ENCODE data around the gene MRPS18C. TPM values are rescaled to one million over a fixed set of nuclear protein-coding genes. Genes with fewer than 3 reads are reported as not detected.
"Not testable (repeated sequence)": the region's sequence is repeated elsewhere in the genome, so short reads cannot be mapped to it uniquely, and the experiment has no call there.

Gene MRPS18C
- total and polyA plus RNA-seq, 9 of the 15 experiments (the other 6 are each of a cell fraction or from before 2014, with no cell fraction given), result 54.3 to 390 (median 138) TPM

DNA sequence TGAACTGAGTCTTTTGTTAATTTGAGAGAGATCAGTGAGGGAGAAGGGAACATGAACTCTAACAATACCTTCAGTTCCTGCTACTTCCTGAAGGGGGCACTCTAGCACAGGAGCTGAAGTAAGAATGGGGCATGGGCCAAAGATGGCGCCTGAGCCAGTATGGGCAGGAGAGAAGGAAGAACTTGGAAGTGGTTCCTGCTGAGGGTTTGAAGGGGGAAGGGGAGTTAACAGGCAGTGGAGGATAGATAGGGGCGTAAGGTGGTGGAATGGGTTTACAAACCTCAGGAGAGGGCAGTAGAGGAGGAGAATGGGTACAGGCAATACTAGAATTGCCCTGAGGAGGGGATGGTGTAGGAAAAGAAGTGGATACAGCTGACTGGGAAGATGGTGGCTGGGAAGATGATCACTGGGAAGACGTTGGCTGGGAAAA, 53.3 kb downstream of the MRPS18C start (continued):
- TF ChIP-seq, protein P1, sequence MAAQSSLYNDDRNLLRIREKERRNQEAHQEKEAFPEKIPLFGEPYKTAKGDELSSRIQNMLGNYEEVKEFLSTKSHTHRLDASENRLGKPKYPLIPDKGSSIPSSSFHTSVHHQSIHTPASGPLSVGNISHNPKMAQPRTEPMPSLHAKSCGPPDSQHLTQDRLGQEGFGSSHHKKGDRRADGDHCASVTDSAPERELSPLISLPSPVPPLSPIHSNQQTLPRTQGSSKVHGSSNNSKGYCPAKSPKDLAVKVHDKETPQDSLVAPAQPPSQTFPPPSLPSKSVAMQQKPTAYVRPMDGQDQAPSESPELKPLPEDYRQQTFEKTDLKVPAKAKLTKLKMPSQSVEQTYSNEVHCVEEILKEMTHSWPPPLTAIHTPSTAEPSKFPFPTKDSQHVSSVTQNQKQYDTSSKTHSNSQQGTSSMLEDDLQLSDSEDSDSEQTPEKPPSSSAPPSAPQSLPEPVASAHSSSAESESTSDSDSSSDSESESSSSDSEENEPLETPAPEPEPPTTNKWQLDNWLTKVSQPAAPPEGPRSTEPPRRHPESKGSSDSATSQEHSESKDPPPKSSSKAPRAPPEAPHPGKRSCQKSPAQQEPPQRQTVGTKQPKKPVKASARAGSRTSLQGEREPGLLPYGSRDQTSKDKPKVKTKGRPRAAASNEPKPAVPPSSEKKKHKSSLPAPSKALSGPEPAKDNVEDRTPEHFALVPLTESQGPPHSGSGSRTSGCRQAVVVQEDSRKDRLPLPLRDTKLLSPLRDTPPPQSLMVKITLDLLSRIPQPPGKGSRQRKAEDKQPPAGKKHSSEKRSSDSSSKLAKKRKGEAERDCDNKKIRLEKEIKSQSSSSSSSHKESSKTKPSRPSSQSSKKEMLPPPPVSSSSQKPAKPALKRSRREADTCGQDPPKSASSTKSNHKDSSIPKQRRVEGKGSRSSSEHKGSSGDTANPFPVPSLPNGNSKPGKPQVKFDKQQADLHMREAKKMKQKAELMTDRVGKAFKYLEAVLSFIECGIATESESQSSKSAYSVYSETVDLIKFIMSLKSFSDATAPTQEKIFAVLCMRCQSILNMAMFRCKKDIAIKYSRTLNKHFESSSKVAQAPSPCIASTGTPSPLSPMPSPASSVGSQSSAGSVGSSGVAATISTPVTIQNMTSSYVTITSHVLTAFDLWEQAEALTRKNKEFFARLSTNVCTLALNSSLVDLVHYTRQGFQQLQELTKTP (IDR thresholded peaks at IDR 0.05; ENCODE audit: low read depth in 1 of 2, partially characterized antibody in 2 of 2), result peak in 1 of 2 experiments; percentile 24
- TF ChIP-seq, protein P2, sequence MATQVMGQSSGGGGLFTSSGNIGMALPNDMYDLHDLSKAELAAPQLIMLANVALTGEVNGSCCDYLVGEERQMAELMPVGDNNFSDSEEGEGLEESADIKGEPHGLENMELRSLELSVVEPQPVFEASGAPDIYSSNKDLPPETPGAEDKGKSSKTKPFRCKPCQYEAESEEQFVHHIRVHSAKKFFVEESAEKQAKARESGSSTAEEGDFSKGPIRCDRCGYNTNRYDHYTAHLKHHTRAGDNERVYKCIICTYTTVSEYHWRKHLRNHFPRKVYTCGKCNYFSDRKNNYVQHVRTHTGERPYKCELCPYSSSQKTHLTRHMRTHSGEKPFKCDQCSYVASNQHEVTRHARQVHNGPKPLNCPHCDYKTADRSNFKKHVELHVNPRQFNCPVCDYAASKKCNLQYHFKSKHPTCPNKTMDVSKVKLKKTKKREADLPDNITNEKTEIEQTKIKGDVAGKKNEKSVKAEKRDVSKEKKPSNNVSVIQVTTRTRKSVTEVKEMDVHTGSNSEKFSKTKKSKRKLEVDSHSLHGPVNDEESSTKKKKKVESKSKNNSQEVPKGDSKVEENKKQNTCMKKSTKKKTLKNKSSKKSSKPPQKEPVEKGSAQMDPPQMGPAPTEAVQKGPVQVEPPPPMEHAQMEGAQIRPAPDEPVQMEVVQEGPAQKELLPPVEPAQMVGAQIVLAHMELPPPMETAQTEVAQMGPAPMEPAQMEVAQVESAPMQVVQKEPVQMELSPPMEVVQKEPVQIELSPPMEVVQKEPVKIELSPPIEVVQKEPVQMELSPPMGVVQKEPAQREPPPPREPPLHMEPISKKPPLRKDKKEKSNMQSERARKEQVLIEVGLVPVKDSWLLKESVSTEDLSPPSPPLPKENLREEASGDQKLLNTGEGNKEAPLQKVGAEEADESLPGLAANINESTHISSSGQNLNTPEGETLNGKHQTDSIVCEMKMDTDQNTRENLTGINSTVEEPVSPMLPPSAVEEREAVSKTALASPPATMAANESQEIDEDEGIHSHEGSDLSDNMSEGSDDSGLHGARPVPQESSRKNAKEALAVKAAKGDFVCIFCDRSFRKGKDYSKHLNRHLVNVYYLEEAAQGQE (IDR thresholded peaks at IDR 0.05; ENCODE audit: borderline replicate concordance), result peak; percentile 86
- TF ChIP-seq, protein P2 (CRISPR knock-in tag; IDR thresholded peaks at IDR 0.05; ENCODE audit: low read depth), result not testable (repeated sequence)
- TF ChIP-seq ZEB2 (IDR thresholded peaks at IDR 0.05), result 0 out of 2 replicates have a peak, but pooled peaks have one; percentile 21
- TF ChIP-seq HDGF (IDR thresholded peaks at IDR 0.05), result peak; percentile 78
- peak; percentile 84 for TF ChIP-seq CC2D1A (IDR thresholded peaks at IDR 0.05)
- TF ChIP-seq, protein P3, sequence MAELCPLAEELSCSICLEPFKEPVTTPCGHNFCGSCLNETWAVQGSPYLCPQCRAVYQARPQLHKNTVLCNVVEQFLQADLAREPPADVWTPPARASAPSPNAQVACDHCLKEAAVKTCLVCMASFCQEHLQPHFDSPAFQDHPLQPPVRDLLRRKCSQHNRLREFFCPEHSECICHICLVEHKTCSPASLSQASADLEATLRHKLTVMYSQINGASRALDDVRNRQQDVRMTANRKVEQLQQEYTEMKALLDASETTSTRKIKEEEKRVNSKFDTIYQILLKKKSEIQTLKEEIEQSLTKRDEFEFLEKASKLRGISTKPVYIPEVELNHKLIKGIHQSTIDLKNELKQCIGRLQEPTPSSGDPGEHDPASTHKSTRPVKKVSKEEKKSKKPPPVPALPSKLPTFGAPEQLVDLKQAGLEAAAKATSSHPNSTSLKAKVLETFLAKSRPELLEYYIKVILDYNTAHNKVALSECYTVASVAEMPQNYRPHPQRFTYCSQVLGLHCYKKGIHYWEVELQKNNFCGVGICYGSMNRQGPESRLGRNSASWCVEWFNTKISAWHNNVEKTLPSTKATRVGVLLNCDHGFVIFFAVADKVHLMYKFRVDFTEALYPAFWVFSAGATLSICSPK (IDR thresholded peaks at IDR 0.05; ENCODE audit: borderline replicate concordance), result 0 out of 2 replicates have a peak, but pooled peaks have one; percentile 69
- TF ChIP-seq YY1 (IDR thresholded peaks at IDR 0.05; ENCODE audit: borderline replicate concordance in 1 of 3, control insufficient read depth in 1 of 3, extremely low read depth in 1 of 3, insufficient read depth in 3 of 3, insufficient read length in 1 of 3, insufficient replicate concordance in 2 of 3, low read depth in 1 of 3, low read length in 2 of 3), result peak; percentile 55 to 92 (median 86)
- TF ChIP-seq, protein P4, sequence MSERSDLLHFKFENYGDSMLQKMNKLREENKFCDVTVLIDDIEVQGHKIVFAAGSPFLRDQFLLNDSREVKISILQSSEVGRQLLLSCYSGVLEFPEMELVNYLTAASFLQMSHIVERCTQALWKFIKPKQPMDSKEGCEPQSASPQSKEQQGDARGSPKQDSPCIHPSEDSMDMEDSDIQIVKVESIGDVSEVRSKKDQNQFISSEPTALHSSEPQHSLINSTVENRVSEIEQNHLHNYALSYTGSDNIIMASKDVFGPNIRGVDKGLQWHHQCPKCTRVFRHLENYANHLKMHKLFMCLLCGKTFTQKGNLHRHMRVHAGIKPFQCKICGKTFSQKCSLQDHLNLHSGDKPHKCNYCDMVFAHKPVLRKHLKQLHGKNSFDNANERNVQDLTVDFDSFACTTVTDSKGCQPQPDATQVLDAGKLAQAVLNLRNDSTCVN (CRISPR knock-in tag; IDR thresholded peaks at IDR 0.05), result peak; percentile 59; the same call in 1 of the 2 replicates
